ENCODE results near the gene GNPTAB. TPM values are rescaled to one million over a fixed set of nuclear protein-coding genes. Genes with fewer than 3 reads are reported as not detected.

Gene GNPTAB
- total RNA-seq, 1 experiment from 2014 or later, result 21.0 TPM

- CTCF ChIA-PET, result no interaction called here
These were observed 41.6 kb downstream of the GNPTAB start for GRCh38 chr12:101789171-101789570.

GRCh38 chr12:101785671-101786070 lies 45.1 kb downstream of the GNPTAB start:
- ChIA-PET CTCF (no interaction called here), POLR2A (ENCODE audit: unreplicated experiment) (no interaction called here)
- H3K4me3 ChIP-seq (ENCODE audit: low read length), result no peak overlapping the region
- no peaks in the 10 kb centered on the region for H3K9me3 ChIP-seq (ENCODE audit: low read length)
- H3K36me3 ChIP-seq (ENCODE audit: low read depth, low read length), result no peaks in the 10 kb centered on the region
- no peak overlapping the region for H3K27ac ChIP-seq (ENCODE audit: low read length)
- H4K20me1 ChIP-seq (ENCODE audit: low read length), result no peaks in the 10 kb centered on the region
- intact Hi-C loops (cut with micrococcal nuclease), result no loop called here
- TF ChIP-seq CTCF (conservative IDR thresholded peaks at IDR 0.05; ENCODE audit: low read depth, low read length), result no peak
- TF ChIP-seq EZH2phosphoT487 (IDR thresholded peaks at IDR 0.05; ENCODE audit: borderline replicate concordance, low read length), result no peak
- TF ChIP-seq EZH2 (IDR thresholded peaks at IDR 0.05; ENCODE audit: low read length, unreplicated experiment), result no peak
- no peaks in the 10 kb centered on the region for H3K9me2 ChIP-seq (replicated peaks; ENCODE audit: low read length)
- H2AFZ ChIP-seq (ENCODE audit: low read length), result no peak overlapping the region
- H3K4me1 ChIP-seq (ENCODE audit: insufficient read depth, low read length), result no peaks in the 10 kb centered on the region; the same call in 1 of the 2 replicates
- no TSS peak for BruUV-seq (replicated peaks)
- H3K9ac ChIP-seq (ENCODE audit: low read length), result no peak overlapping the region
- ATAC-seq (no peak), DNase-seq (no peak)
- H3K4me2 ChIP-seq (ENCODE audit: low read length), result no peak overlapping the region
- H3K79me2 ChIP-seq (ENCODE audit: low read length), result no peaks in the 10 kb centered on the region
- no peaks in the 10 kb centered on the region for H3K27me3 ChIP-seq (ENCODE audit: low read length)
- no peaks in the 10 kb centered on the region for H3F3A ChIP-seq (ENCODE audit: low read length, unreplicated experiment)

More at GRCh38 chr12:101789171-101789570, 41.6 kb downstream of the GNPTAB start:
- Histone ChIP-seq H3F3A (ENCODE audit: low read length, unreplicated experiment) (no peaks in the 10 kb centered on the region), H4K20me1 (ENCODE audit: low read length) (no peaks in the 10 kb centered on the region), H3K4me2 (ENCODE audit: low read length) (no peak overlapping the region), H3K4me3 (ENCODE audit: low read length) (no peak overlapping the region), H3K27me3 (ENCODE audit: low read length) (no peaks in the 10 kb centered on the region), H3K36me3 (ENCODE audit: low read depth, low read length) (no peaks in the 10 kb centered on the region), H3K9me3 (ENCODE audit: low read length) (no peaks in the 10 kb centered on the region), H3K4me1 (ENCODE audit: insufficient read depth, low read length) (no peaks in the 10 kb centered on the region), H3K9me2 (replicated peaks; ENCODE audit: low read length) (no peaks in the 10 kb centered on the region), H3K9ac (ENCODE audit: low read length) (no peak overlapping the region), H3K79me2 (ENCODE audit: low read length) (no peaks in the 10 kb centered on the region), H3K27ac (ENCODE audit: low read length) (no peak overlapping the region), H2AFZ (ENCODE audit: low read length) (no peak overlapping the region)
- no peak for ATAC-seq
- POLR2A ChIA-PET (ENCODE audit: unreplicated experiment), result no interaction called here
- TF ChIP-seq CTCF (conservative IDR thresholded peaks at IDR 0.05; ENCODE audit: low read depth, low read length) (no peak), EZH2phosphoT487 (IDR thresholded peaks at IDR 0.05; ENCODE audit: borderline replicate concordance, low read length) (no peak), EZH2 (IDR thresholded peaks at IDR 0.05; ENCODE audit: low read length, unreplicated experiment) (no peak)
- no peak for DNase-seq
- intact Hi-C loops (cut with micrococcal nuclease), result no loop called here
- BruUV-seq (replicated peaks), result no TSS peak

GRCh38 chr12:101784376-101784775 lies 46.4 kb downstream of the GNPTAB start:
- no peaks in the 10 kb centered on the region; the same call in 1 of the 2 replicates for H3K4me1 ChIP-seq (ENCODE audit: insufficient read depth, low read length)
- no peak overlapping the region for H2AFZ ChIP-seq (ENCODE audit: low read length)
- no peak for ATAC-seq
- no peaks in the 10 kb centered on the region for H3K27me3 ChIP-seq (ENCODE audit: low read length)
- ChIA-PET CTCF (no interaction called here), POLR2A (ENCODE audit: unreplicated experiment) (no interaction called here)
- H3K36me3 ChIP-seq (ENCODE audit: low read depth, low read length), result no peaks in the 10 kb centered on the region
- H3K9me3 ChIP-seq (ENCODE audit: low read length), result no peaks in the 10 kb centered on the region
- TF ChIP-seq EZH2 (IDR thresholded peaks at IDR 0.05; ENCODE audit: low read length, unreplicated experiment) (no peak), CTCF (conservative IDR thresholded peaks at IDR 0.05; ENCODE audit: low read depth, low read length) (no peak), EZH2phosphoT487 (IDR thresholded peaks at IDR 0.05; ENCODE audit: borderline replicate concordance, low read length) (no peak)
- no peaks in the 10 kb centered on the region for H3K79me2 ChIP-seq (ENCODE audit: low read length)
- no peak overlapping the region for H3K4me2 ChIP-seq (ENCODE audit: low read length)
- no peak overlapping the region for H3K4me3 ChIP-seq (ENCODE audit: low read length)
- H3K9me2 ChIP-seq (replicated peaks; ENCODE audit: low read length), result no peaks in the 10 kb centered on the region
- intact Hi-C loops (cut with micrococcal nuclease), result no loop called here
- no peaks in the 10 kb centered on the region for H3F3A ChIP-seq (ENCODE audit: low read length, unreplicated experiment)
- no peak overlapping the region for H3K9ac ChIP-seq (ENCODE audit: low read length)
- H3K27ac ChIP-seq (ENCODE audit: low read length), result no peak overlapping the region
- BruUV-seq (replicated peaks), result no TSS peak
- H4K20me1 ChIP-seq (ENCODE audit: low read length), result no peaks in the 10 kb centered on the region
- no peak for DNase-seq

Measured in PC-3 (cell line).